GM06990 (cell line): ENCODE measurements around the gene GEMIN8.

Experiments
- DNase-seq: peaks from one replicate; pipeline ENCODE4 v3.0.0-alpha.2; 2011; ENCODE audit not compliant: insufficient read length; ENCODE audit errors: extremely low read depth
- H3K27me3 ChIP-seq: replicated peaks from 2 replicates; pipeline ENCODE4 v1.6.0; 2011; ENCODE audit warnings: low read length; ENCODE audit not compliant: control insufficient read depth, insufficient read depth
- H3K36me3 ChIP-seq: 2 replicates; pipeline ENCODE4 v1.5.1; 2011; ENCODE audit warnings: low read length; ENCODE audit not compliant: control insufficient read depth, insufficient read depth
- H3K4me3 ChIP-seq: replicated peaks from 2 replicates; pipeline ENCODE4 v1.5.1; 2011; ENCODE audit warnings: low read depth, mild to moderate bottlenecking, control low read depth, low read length
- TF ChIP-seq, protein P1 (sequence below): IDR thresholded peaks from 2 replicates; pipeline ENCODE4 v1.5.1; 2011; ENCODE audit warnings: low read length, control low read depth, mild to moderate bottlenecking, inconsistent platforms; ENCODE audit not compliant: insufficient read depth, poor library complexity, severe bottlenecking

Gene GEMIN8

DNA sequence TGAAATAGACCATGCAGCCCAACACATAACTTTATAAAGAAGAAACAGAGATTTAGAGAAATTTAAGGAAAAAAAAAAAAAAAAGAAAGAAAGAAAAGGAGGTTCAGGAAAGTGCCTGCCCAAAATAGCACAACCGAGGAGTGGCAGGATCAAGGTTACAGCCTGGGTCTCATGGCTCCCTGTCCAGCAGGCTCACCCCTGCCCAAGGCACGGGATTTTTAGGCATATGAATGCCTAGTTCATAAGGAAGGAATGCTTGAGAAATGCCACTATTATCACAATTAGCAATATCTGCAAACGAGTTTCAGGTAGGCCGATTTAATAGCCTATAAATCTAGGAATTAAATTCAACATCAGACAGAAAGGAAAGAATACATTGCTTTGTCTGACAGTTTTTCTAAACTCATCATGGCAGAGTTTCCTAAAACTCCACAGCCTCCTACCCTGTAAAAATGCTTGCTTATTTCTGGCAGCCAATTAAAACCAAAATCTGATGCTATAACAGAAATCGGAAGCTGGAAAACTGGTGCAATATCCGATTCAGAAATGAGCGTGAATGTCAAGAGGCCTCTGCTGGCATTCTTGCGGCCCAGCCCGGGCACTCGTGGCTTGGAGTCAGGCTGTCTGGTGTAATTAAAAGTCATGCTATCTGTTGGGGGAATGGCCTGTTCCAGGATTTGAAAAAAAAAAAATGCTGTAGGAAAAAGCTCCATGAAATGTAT is 63.5 kb downstream of the GEMIN8 start:
- DNase-seq: no peak
- Histone ChIP-seq H3K27me3 (no peaks in the 10 kb centered on the region; the same call in 1 of the 2 replicates), H3K4me3 (no peak overlapping the region), H3K36me3 (no peaks in the 10 kb centered on the region)
- TF ChIP-seq, protein P1, sequence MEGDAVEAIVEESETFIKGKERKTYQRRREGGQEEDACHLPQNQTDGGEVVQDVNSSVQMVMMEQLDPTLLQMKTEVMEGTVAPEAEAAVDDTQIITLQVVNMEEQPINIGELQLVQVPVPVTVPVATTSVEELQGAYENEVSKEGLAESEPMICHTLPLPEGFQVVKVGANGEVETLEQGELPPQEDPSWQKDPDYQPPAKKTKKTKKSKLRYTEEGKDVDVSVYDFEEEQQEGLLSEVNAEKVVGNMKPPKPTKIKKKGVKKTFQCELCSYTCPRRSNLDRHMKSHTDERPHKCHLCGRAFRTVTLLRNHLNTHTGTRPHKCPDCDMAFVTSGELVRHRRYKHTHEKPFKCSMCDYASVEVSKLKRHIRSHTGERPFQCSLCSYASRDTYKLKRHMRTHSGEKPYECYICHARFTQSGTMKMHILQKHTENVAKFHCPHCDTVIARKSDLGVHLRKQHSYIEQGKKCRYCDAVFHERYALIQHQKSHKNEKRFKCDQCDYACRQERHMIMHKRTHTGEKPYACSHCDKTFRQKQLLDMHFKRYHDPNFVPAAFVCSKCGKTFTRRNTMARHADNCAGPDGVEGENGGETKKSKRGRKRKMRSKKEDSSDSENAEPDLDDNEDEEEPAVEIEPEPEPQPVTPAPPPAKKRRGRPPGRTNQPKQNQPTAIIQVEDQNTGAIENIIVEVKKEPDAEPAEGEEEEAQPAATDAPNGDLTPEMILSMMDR: no peak

DNA sequence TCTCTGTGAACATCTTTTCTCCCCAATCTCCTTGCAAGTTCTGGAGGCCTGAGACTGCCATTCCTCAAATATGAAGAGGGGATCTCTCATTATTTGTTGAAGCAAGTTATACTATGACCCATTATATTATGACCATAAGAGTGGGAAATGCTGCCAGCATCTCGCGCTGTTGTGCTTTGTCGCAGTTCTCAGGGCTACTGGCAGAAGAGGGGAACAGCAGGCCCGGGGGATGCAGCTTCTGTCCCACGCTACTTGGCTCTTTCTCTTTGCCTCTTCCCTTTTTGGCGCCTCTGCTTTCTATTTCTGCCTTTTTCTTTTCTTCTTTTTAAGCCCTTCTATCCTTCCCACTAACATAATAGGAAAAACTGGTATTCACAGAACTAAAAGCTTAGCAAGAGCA is 64.2 kb downstream of the GEMIN8 start:
- TF ChIP-seq, protein P1: no peak
- Histone ChIP-seq H3K36me3 (no peaks in the 10 kb centered on the region), H3K4me3 (no peak overlapping the region), H3K27me3 (no peaks in the 10 kb centered on the region; the same call in 1 of the 2 replicates)
- no peak for DNase-seq

DNA sequence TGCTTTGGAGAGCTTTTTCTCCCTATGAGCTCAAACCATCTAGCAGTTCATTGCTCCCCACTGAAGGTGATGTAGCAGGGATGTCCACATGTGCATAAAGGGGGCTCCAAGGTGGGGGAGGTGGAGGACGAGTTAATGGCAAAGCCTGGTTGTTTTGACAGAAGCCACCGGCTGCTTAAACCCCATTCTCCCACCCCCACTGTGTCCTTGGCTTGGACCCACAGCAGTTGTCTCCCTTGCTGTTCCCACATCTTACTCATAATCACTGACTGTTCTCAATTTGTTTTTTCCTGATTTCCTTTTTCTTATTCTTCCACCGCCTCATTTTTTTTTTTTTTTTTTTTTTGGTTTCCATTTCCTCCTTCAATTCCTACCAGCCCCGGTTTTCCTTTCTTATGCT is 72.7 kb downstream of the GEMIN8 start:
- Histone ChIP-seq H3K4me3 (no peak overlapping the region), H3K27me3 (peaks cover 2% of the 10 kb centered on the region), H3K36me3 (no peaks in the 10 kb centered on the region)
- TF ChIP-seq, protein P1: no peak
- DNase-seq: no peak
